Activated CD8-positive, alpha-beta memory T cell treated with anti-CD3 and anti-CD28 coated beads, Interleukin-2, amount 50 U/mL, for 1 hour (primary cell): ENCODE measurements around the gene TMEM220.
A peak's percentile ranks its signal among the peaks of the same experiment; 100 is the strongest.
"Not testable (repeated sequence)": the region's sequence is repeated elsewhere in the genome, so short reads cannot be mapped to it uniquely, and the experiment has no call there.

ENCODE experiments used
- DNase-seq: peaks from one replicate; pipeline ENCODE4 v3.0.0-alpha.2; 2020; ENCODE audit errors: extremely low read depth

TMEM220 gene

GRCh38 chr17:10754861-10755591 is 25.2 kb upstream of the TMEM220 start:
- no peak for DNase-seq

DNA sequence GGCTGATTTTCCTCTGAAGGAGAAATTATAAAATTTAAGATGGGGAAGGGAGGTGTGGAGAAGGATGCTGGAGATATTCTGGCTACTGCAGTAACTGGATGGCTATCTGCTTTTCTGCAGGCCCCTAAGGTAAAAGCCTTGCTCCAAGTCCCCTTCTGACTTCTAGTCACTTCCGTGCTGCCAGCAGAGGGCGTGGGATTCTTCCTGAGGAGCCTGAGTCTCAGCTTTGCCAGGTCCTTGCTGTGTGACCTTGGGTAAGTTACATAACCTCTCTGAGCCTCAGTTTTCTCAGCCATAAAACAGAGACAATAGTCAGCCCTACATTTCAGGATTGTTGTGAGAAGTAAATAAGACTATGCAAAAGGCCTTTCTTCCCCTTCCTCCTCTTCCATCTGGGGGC is 24.3 kb upstream of the TMEM220 start:
- DNase-seq = no peak

DNA sequence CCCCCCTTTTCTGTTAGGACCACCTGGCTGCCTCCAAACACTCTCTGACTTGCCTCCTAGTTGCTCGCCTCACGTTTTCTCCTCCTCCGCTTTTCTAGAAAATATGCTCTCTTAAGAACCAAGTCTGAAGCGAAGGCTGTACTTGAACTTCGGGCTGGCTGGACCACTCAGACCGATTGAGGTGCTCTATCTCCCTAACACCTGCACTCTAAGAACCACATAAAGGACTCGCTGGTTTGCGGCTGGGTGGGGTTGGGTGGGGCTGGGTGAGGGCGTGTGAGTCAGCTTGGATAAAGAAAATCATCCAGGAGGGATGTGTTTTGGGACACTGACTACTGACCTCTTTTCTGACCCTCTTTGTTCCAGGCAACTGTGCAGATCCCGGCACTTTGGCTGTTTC is 22.9 kb upstream of the TMEM220 start:
- DNase-seq = no peak

DNA sequence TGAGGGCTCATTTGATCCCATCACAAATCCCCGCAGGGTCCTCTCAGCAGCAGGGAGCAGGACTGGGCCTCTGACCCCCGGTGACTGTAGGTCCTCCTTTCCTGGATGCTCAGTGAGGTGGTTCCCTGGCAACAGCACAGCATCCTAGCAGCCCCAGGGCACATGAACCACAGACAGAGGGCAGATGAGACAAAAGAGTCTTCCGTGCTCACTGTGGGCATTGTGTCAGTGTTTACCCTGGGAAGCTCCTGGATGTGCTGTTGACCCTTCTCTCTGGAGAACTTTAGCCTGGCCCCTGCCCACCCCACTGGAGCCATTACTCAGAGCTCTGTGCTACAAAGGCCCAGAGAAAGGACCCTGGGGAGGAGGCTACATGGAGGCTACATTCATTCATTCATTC is 21.7 kb upstream of the TMEM220 start:
- DNase-seq = no peak

DNA sequence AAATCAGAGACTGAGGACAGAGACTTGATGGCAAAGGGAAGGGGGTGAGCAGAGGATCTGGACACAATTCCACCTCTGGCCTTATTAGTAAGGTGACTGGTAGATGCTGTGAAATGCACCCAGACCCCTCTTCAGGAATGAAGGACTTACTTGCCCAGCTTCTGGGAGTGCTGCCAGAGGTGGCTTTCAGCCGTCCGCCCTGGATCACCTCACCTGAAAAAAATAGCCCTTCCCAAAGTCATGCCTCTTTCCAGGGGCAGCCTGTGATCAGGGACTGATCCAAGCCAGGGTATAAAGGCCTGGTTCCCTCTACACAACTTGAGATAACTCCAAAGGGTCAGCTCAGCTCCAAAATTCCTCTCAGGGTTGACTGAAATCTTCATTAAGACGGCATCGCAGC is 20.4 kb upstream of the TMEM220 start:
- no peak for DNase-seq

DNA sequence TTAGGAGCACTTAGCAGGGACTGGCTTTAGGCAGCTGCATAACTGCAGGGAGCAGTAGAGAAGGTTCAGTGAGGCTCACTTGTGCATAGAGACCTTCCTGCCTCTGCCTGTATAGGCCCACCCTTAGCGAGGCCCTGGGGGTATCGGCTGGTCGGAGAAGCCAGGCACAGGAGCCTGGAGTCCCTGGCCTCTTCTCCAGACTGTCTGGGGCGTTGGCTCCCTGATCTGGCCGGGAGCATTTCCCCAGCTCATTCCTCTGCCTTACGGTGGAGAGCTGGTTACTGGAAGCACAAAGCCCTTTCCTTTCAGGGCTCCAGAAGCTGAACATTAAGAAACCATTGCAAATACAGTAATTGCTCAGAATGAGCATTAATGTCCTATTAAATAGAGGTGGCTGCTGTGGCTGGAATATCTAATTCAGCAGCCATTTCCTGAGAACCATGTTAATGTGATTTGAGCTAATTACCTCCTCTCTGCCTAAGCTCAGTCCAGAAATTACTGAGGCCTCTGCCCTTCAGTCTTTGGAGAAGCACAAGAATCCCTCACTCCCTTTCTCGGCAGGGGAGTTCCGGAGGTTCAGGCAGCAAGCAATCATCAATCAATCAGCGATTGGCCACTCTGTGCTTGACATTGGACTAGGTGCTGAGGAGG is 18.8 kb upstream of the TMEM220 start:
- no peak for DNase-seq

GRCh38 chr17:10745231-10745630 is 15.4 kb upstream of the TMEM220 start:
- DNase-seq = no peak

GRCh38 chr17:10744501-10745000 is 14.7 kb upstream of the TMEM220 start:
- DNase-seq = peak; percentile 5

GRCh38 chr17:10743316-10744009 is 13.6 kb upstream of the TMEM220 start:
- no peak for DNase-seq

DNA sequence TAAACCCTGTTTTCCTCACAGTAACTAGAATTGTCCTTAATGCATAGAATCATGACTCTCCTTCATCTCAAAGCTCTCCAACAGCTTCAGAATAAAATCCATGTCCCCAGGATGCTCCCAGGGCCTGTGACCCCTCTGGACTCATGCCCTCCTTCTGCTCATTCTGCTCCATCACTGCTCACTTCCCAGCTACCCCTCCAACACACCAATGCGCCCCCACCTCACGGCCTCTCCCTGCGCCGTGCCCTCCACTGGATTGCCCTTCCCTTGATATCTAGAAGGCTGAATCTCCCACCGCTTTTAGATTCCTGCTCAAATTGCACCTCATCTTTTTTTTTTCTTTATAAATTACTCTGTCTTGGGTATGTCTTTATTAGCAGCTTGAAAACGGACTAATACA is 12.6 kb upstream of the TMEM220 start:
- DNase-seq = no peak

DNA sequence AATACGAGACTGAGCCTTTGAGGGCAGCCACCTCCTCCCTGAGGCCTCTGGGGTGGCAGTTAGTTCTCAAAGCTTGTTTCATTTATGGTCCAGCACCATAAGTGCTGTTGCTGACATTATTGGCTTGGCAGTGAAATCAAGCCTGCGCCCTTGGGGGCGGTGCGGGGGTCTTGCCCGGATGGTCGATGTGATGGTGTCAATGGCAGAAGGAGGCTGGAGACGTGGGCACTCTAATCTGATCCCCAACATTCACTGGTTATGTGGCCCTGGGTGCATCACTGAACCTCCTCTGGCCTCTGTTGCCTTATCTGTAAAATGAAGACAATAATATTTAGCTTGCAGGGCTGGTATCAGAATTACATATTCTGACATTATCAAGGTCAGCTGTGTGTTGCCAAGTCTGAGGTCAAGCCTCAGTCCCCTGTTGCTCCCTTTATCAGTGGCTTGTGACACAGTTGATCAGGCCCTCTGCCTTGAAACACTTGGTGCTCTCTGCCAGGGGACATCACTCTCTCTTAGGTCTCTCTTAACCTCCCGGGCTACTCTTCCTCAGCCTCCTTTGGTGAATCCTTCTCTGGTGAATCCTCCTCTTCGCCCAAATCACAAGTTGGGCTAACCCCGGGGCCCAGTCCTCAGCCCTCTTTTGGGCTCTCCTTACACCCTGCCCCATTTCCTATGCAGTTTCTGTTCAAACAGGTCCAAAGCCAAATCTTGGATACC is 11.8 kb upstream of the TMEM220 start:
- no peak for DNase-seq

DNA sequence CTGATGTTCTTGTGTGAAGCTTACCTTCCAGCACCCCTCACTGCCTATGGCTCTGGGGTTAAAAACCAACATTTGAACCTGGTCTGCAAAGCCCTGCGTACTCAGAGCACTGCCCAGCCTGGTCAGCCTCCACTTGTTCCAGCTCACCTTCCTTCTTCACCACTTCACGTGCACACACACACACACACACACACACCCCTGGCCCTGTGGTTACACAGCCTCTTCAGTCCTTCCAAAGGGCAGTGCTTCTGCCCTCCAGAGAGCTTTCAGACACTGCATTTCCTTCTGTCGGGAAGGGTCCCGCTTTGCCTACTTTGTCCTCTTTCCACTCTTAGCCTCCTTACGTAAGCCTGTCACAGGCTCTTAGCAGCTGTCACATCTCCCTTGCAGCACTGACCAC is 9.6 kb upstream of the TMEM220 start:
- no peak for DNase-seq

DNA sequence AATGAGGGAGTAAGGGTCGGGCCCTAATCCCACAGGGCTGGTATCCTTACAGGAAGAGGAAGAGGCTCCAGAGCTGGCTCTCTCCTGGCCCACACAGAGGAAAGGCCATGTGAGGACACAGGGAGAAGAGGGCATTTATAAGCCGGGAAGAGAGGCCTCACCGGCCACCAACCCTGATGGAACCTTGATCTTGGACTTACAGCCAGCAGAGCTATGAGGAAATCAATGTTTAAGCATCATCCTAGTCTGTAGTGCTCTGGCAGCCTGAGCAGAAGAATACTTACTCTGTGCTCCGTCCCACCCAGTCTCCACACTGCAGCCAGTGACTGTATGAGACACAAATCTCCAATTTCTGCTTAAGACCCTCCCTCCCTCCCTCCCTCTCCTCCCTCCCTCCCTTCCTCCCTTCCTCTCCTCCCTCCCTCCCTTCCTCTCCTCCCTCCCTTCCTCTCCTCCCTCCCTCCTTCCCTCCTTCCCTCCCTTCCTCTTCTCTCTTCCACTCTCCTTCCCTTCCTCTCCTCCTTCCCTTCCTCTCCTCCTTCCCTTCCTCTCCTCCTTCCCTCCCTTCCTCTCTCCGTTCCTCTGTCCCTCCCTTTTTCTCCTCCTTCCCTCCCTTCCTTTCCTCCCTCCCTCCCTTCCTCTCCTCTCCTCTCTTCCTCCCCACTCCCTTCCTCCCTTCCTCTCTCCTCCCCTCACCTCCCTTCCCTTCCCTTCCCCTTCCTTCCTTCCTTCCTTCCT is 8.9 kb upstream of the TMEM220 start:
- no peak for DNase-seq

DNA sequence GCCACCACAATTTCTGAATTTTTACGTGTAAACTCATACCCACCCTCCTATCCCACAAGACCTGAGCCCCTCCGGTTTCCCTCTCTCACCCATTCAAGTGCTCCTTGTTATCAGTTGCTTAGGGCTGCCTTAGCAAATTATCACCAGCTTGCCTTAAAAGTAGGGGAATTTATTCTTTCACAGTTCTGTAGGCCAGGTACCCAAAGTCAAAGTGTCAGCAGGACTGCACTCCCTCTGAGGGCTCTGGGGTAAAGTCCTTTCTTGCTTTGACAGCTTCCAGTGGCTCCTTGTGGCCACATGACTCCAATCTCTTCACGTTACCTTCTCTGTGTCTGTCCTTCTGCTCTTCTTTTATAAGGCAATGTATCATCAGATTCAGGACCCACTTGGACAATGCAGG is 7.9 kb upstream of the TMEM220 start:
- no peak for DNase-seq

DNA sequence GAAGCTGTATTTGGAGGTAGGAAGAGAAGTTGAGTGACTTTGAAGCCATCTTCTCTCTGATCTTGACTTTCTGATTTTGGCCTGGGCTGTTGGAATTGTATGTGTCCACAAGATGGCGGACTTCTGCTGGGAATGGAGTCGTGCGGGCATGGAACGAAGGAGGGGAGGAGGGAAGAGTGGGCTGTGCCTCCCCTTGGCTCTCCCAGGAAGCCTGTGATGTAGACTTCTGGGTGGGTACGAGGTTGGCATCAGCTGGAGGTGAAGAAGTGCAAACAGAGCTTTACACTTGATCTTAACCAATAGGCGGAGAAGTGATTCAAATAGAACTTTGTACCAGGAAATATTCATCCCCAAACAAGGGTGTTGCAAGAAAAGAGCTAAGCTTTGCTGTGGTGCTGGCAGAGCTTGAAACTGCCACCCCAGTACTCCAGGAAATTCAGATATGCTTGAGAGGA is 7.4 kb upstream of the TMEM220 start:
- no peak for DNase-seq

DNA sequence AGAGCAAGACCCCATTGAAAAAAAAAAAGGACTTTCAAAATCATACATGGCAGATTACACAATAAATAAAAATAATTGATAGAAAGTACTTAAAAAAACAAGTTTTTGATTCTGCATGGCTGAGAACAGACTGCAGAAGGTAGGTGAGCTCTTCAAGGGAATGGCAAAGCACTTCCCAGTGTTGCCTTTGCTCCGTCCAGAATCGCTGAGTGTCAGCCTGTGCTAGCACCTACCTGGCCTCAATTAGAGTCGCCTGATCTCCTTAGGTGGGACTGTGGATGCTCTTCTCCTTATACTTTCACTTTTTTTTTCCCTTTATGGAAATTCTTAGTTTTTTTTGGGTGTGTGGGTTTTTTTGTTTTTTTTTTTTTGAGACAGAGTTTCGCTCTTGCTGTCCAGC is 6.0 kb upstream of the TMEM220 start:
- DNase-seq = no peak

DNA sequence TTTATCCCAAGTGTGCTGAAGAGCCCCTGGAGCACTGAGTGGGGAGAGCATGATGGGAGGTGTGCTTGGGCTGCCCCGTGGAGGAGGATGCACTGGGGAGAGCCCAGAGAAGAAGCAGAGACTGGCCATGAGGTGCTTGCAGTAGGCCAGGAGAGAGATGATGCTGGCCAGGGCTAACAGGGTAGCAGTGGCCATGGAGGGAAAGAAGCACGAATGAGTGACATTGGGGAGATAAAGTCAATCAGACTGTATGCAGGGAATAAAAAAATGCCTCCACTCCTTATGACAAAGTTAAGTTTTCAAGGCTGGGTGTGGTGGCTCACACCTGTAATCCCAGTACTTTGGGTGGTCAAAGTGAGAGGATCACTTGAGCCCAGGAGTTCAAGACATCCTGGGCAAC is 5.4 kb upstream of the TMEM220 start:
- DNase-seq = no peak

DNA sequence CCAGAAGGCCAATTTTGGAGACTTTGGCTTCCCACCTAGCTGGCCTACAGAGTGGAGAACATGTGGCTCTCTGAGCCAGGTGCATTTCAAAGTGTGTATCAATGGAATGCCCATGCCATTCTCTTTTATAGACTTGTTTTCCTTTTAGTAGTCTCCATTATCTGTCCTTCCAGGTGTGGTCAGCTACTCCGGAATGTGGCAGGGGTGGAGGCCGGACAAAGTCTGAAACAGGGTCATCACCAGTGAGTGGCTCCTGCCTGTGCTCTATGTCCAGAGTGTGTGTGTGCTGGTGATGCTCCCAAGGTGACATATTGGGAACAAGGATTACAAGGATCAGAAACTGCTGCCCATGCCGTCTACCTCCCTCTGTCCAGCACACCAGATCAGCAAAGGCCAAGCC is 3.8 kb upstream of the TMEM220 start:
- no peak for DNase-seq

GRCh38 chr17:10732121-10732520 is 2.3 kb upstream of the TMEM220 start:
- not testable (repeated sequence) for DNase-seq

GRCh38 chr17:10731408-10731879 is 1.6 kb upstream of the TMEM220 start:
- DNase-seq = no peak

- DNase-seq = not testable (repeated sequence)
These were observed 424 bp upstream of the TMEM220 start for GRCh38 chr17:10730247-10730646.
